ENCODE data around the gene COMMD1.
"Not testable (repeated sequence)": the region's sequence is repeated elsewhere in the genome, so short reads cannot be mapped to it uniquely, and the experiment has no call there.

The COMMD1 gene

GRCh38 chr2:62074233-62074632 lies 168.8 kb downstream of the COMMD1 start:
- DNase-seq (ENCODE audit: low spot score) = no peak

- no peak for DNase-seq (ENCODE audit: low spot score)
Observed at GRCh38 chr2:62076980-62077638, 171.6 kb downstream of the COMMD1 start.

DNA sequence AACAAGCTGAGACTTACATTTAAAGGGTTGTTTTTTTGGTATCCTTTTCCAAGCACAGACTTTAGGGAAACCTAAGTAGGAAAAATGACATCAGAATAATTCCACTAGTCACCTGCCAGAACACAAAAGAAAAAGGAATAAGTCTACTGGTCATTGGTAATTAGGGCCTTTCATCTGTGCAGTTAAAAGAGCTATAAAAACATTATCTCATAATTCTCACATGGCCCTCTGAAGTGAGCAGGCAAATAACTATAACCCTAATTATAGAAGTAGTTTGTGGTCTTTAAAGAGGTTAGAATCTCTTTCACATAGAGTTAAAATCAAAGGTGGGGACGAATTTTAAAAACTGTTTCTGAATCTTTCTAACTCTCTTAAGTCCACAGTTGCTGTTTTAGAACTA lies 179.3 kb downstream of the COMMD1 start:
- no peak for DNase-seq (ENCODE audit: low spot score)

GRCh38 chr2:62089658-62090057 lies 184.2 kb downstream of the COMMD1 start:
- no peak for DNase-seq (ENCODE audit: low spot score)

GRCh38 chr2:62091471-62091870 lies 186.0 kb downstream of the COMMD1 start:
- no peak for DNase-seq (ENCODE audit: low spot score)

DNA sequence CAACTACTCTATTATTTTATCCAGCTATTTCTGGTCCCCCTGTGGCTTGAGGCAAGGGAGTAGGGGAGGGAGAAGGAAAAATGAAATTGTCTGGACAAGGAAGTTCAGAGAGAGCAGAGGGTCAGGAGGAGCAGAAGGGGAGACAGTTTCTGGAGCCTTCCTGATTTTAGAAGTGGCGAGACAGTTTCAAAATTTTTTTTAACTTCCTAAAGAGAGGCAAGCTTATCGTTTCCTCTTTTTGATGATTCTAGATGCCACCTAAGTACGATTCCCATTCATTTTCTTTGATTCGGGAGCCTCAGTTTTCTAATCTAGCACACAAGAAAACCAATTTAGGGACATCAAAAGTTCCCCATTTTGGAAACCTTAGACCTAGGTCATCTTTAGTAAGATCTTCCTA lies 193.6 kb downstream of the COMMD1 start:
- DNase-seq (ENCODE audit: low spot score) = no peak

DNA sequence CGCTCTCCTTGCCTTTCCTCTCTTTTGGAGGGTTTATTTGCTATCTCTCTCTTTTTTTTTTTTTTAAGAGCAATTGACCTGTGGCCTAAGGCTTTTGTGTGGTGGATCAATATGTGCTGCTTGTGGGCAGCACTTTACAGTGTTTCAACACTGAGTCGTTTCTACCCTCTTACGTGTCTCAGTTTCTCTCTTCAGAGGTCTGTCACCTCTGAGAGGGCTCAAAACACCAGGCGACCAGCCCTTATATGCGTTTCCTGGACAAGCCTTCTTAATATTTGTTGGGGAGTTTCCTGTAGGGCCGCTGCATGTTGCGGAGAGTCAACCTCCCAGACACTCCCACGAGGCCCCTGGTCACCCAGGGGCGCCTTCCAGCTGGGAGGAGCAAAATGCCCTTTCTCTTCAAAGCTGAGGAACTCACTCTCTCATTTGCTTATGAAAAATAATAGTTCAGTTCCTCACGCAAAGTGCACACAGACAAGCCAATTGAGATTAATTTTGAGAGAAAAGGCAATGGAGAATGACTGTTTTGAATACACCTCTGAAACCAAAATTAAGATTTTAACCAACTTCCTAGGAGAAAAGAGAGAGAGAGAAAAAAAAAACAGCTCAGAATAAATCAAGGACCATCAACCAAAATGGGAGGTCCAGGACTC lies 194.2 kb downstream of the COMMD1 start:
- DNase-seq (ENCODE audit: low spot score) = no peak

- no peak for DNase-seq (ENCODE audit: low spot score)
Observed at GRCh38 chr2:62101886-62102285, 196.4 kb downstream of the COMMD1 start.

- no peak for DNase-seq (ENCODE audit: low spot score)
Observed at GRCh38 chr2:62102402-62102920, 197.0 kb downstream of the COMMD1 start.

GRCh38 chr2:62109554-62109953 lies 204.1 kb downstream of the COMMD1 start:
- DNase-seq (ENCODE audit: low spot score) = no peak

DNA sequence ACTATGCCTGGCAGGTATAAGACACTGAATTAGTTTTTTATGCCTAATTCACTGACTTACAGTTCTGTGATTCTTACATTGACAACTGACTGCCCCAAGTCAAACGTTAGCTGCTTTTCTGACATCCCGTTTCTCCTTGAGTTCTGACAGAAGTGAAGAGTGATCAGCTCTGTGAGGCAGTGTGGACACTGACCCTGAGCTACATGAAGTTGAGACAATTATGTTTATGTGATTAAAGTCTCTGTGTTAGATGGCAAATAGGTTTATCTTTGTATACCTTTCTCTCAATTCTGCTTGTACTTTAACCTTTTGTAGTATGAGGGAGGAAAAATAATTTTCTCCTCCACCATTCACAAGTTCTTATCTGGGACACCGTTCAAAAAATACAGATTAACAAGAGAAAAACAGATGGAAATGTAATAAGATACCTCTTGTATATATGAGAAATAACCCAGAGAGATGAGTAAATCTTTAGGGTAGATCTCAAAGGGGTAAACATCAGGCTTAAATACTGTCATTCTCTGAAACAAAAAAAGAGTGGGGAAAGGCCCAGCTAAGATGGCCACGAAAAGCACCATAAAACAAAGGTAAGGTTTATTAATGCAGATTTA lies 205.0 kb downstream of the COMMD1 start:
- DNase-seq (ENCODE audit: low spot score) = no peak

- no peak for DNase-seq (ENCODE audit: low spot score)
Observed at GRCh38 chr2:62112179-62112578, 206.7 kb downstream of the COMMD1 start.

DNA sequence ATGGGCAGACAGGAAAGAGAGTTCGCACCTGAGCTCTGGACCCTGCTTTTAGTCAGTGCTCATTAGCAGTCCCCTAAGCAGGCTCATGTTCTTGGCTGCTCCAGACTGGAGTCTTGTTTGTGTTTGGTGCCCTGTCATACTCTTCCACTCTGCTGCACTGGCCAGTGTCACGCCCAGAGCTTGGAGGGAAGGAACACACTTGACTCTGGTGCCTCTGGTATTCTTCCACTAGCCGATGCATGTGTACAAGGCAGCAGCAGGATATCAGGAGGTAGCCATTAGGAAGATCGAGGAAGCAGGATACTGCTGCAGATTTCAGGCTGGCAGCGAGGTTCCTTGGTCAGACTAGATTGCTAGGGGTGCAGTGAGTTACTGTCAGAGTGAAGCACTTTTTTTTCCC lies 209.1 kb downstream of the COMMD1 start:
- DNase-seq (ENCODE audit: low spot score) = no peak

GRCh38 chr2:62116983-62117382 lies 211.5 kb downstream of the COMMD1 start:
- no peak for DNase-seq (ENCODE audit: low spot score)

DNA sequence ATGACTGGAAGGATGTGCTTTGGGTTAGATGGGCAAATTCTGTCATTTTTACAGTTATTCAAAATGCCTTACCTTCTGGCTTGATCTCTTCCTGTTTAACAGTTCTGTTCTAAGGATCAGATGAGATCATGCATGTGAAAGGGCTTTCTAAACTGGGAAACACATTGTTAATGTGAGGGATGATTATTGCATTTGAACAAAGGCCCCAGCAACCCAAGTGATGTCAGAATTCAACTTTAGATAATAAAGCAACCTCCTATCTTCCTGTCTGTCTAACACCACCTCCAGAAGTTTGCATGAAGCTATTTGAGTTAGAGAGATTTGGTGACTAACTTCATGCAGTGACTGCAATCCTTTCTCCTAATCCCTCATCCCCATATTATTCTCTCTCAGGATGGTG lies 212.7 kb downstream of the COMMD1 start:
- no peak for DNase-seq (ENCODE audit: low spot score)

DNA sequence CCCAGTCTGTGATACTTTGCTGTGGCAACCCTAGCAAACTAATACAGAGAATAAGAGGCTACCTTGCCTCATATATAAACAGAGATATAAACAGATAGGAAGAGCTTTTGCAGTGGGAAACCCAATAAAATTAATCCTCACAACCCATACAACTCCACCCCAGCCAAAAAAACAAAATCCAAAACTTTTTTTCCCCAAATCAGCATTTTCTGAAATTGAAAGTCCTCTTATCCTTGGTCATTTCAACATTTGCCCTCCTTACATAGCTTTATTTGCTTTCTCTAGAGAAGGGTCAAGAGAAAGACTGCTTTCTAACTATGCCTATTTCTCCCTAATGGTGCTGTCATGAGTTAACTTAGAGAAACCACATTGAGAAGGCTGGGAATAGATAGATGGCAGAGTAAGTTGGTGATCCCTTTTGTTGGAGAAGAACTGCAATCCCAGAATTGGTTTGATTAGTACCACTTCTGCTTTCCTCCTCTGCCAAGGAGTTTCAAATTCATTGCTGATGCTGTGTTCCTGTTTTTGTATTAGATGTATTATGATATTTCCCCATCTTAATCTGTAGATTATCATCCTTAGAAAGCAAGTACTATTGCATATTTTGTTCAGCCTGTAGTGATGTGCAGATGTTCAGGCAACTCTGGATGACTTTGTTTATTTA lies 214.0 kb downstream of the COMMD1 start:
- no peak for DNase-seq (ENCODE audit: low spot score)

DNA sequence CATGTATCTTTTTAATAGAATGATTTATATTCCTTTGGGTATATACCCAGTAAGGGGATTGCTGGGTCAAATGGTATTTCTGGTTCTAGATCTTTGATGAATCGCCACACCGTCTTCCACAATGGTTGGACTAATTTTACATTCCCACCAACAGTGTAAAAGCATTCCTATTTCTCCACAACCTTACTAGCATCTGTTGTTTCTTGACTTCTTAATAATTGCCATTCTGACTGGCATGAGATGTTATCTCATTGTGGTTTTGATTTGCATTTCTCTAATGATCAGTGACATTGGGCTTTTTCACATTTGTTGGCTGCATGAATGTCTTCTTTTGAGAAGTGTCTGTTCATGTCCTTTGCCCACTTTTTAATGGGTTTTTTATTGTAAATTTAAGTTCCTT lies 220.8 kb downstream of the COMMD1 start:
- DNase-seq (ENCODE audit: low spot score) = not testable (repeated sequence)

DNA sequence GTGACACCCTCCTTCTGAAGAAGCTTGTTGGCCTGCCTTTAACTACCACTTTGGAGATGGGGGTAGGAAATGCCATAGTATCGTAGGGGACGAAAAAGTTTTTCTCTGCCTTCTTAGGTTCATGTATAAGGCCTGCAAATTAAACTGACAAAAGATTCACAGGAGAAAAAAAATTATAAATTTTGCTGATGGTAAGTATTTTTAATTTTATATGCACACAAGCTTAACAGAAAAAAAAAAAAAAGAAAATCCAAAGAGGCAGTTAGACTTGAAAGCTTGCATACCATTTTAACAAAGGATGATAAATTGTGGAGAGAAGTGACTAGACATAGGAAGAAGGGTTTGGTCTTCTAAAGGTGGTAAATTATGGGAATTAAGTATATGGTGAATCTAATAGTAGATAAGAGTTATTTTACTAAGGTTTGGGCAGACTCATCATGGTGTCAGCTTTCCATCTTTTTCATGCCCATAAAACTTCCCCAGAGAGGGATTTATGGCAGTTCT lies 227.9 kb downstream of the COMMD1 start:
- no peak for DNase-seq (ENCODE audit: low spot score)

GRCh38 chr2:62136956-62137830 lies 231.7 kb downstream of the COMMD1 start:
- no peak for DNase-seq (ENCODE audit: low spot score)

DNA sequence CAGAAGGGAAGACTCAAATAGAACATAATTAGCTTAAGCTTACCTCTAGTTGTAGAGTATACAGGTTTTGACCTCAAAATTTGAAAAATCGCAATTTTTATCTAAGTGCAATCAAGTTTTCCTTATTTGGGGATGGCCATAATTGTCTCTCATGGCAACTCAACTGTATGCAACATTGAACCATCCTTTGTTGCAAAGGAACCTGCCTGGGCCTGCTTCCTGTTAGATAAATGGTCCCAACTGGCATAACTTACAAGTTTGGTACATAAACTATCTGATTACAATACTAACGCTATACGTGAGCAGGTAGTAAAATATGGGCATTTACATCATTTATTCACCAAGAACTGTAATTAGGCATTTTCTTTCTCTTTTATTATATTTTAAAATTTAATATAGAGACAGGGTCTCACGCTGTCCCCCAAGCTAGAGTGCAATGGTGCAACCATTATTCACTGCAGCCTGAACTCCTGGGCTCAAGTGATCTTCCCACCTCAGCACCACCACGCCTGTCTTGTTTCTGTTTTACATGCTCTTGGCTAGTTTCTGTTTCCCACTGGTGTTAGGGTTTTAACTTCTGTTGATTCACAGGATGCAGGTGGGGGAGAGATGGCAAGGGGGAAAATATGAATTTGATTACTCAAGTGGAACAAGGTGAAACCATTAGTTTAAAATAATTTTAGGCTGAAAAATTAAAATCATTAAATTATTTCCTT lies 235.1 kb downstream of the COMMD1 start:
- no peak for DNase-seq (ENCODE audit: low spot score)
